HG02798 (cell line): ENCODE results near the gene PHF5A.
"Not testable (repeated sequence)": the region's sequence is repeated elsewhere in the genome, so short reads cannot be mapped to it uniquely, and the experiment has no call there.

Experiments
- ATAC-seq: cut with Tn5 transposase; IDR thresholded peaks from one replicate; pipeline ENCODE4 v1.9.1; 2021; ENCODE audit warnings: mild to moderate bottlenecking; ENCODE audit not compliant: unreplicated experiment, poor library complexity

The PHF5A gene

DNA sequence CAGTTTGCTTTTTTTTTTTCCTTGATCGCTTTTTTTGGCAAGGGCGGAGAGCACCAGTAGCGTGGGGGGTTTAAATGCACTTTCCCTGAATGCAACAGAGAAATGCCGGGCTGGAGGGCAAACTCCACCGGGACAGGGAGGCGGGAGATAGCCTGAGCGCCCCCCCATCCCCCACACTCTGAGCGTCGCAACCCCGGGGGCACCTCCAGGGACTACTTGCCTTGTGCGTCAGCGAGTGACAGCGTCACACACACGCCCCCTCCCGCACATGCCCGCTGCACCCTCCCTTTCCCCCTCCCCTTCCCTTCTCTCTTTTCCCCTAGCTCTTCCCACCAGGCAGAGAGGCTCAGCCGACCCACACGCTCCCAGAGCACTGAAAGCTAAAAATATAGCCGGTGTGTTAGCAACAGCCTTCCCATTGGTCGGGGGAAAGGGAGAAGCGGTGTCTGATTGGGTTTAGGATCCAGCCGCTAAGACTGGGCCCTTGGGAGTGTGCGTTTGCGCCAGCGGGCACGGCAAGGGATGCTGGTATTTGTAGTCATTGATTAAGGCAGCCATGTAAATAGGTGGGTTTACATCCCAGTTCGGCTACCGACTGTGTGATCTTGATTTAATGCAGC lies 20.2 kb downstream of the PHF5A start:
- ATAC-seq, result peak; percentile 48

DNA sequence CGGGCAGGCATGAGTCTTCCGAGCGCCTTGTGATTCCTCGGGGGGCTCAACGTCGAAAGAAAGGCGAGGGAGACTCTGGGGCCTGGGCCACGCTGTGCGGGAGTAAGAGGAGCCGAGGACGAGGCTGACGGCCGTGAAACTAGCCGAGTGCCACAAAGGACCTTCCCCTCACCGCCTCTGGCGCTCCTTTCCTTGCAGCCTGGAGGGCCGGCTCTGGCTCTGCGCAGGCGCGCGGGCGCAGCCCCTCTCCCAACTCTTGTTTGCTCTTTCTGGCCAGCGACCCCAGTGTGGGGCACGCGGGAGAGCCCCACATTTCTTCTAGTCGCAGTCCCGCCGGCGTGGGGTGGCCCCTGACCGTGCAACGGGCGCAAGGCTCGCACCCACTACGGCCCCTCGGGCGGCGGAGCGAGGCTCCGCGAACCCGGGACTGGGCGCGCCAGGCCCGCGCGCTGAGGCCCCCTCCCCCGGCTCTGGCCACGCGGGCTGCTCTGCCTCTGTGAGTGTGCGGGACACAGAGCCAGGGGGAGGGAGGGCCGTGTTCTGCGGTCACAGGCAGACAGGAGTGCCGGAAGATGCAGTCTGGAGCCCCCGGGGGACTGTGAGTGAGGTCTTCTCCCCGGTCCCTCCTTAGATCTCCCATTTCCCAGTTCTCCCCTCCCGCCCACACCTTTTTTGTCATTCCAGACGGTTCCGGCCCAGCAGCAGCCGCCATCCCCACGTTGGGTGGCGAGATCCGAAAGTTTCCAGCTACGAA lies 20.9 kb downstream of the PHF5A start:
- no peak for ATAC-seq

DNA sequence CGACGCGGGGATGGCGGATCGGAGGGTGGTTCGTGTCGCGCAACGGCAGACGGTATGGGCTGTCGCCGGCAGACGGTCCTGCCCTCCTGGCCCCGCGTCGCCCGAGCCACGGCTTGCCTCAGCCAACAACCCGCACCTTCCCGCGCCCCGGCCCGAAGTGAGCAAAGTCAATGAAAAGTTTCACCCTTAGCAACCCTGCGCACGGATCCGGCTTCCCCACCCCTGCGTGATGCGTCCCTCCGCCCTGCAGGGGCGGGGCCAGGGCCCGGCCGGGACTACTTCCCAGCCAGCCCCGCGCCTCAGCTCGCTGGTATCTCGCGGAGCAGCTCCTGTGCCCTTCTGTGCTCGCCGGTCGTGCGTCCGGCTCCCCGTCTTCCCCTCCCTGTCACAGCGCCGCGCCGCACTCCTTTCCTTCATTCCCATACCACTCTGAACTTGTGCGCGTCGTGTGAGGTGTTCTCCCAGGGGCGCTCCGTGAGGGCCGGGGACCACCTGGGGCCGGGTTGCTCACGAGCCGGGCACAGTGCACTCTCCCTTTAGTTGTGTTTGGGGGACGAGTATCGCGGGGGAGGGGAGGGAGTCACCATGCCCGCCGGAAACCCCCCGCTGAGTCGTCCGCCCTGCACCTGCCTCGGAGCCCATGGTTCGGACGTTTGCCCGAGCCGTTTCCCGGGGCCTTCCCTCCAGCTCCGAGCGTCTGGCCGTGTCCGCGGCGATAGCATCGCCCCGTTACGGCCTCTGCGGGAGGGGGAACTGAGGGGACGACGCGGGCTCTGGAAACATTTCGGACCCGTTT lies 21.7 kb downstream of the PHF5A start, which contains the start of gene TOB2:
TSS of gene TOB2 (minus strand) at position 163 of the 796 bp plus-strand sequence. CDS start 9,456 bp downstream, outside the sequence.
- peak; percentile 50 for ATAC-seq

DNA sequence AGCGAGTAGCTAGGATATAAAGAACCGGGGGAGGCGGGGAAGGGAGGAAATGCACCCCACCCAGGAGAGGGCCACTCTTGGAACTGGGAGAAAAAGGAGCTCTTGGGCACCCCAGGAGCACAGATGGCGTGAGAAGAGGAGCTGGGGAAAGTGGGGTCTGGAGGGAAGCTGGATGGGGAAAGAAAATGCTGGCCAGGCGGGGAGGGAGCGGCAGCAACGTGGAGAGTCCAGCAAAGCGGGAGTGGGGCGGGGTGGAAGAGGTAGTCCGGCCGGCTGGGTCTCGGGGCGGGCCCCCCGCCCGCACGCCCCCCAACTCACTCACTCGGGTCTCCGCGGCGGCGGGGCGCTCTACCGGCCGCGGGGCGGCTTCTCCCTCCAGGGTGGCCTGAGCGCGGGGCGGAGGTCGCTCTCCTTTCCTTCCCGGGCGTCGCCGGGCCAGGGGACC lies 22.4 kb downstream of the PHF5A start:
- ATAC-seq, result no peak

DNA sequence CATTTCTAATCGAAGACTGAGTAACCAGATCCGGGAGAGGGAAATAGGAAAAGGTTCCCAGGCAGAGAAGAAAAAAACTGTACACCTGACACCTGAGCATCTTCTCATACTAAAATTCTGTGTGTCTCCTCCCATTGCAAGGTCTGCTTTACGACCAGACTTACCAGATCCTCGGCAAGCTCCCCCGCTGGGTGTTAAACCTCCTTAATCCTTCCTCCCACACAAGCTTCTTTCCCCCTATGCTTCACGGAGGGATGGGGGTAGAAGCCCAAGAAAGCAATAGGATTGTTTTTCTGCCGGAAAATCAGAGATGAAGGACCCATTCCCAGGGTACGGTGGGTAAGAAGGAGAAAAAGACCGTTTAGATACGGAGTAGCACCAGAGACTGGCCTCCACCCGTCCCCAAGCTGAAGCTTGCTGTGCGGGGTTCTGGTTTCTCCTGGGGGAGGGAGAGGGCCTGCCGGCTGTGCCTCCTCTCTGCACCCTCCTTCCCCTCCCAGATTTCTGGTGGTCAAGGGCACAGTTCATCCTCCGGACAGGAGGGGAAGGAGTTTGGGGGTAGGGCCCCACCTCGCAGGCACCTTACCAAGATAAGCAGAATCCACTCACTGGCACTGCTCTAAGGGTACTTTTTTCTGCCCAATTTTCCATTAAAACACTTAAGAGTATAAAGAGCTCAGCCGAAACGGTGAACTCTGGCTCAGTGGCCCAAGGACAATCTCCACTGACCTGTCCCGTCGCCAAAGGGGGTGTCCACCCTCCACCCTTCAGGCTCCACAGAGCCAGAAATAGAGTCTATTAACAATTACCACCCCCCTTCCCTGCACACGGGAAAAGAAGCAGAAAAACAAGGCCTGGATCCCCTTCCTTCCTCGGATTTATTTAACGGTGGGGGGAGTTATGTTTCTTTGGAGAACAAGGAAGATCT lies 23.1 kb downstream of the PHF5A start:
- no peak for ATAC-seq

DNA sequence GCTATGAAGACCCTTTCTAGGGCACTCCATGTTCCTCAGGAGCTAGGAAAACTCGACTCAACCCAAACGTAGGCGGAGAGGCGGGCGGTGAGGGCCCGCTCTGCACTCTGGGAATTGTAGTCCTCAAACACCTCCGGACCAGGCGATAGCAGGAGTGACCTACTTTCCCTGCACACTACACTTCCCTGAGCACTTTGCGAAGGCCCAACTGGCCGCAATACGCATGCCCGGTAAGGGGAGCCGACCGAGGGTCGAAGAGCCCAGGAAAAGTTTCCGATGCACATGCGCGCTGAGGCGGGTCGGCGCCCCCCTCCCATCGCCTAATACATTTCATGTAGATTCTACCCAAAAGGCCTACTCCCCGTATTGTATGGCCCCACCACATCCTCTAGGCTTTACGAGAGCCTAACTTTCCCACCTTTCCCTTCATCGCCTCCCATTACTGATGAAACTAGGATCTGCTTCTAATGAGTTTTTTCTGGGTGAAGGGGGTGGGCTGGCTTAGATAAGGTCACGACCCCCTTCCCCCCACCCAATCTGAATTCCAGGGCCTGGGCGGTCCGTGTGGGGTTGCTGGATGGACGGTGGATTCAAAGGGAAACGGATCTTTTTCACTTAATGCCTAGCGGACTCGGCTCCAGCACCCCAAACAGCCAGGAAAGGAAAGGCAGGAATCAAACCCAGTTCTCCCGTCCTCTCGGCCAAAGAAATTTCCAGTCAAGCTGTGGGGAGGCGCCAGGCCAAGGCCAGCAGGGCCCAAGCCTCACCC lies 23.9 kb downstream of the PHF5A start:
- peak; percentile 59 for ATAC-seq

DNA sequence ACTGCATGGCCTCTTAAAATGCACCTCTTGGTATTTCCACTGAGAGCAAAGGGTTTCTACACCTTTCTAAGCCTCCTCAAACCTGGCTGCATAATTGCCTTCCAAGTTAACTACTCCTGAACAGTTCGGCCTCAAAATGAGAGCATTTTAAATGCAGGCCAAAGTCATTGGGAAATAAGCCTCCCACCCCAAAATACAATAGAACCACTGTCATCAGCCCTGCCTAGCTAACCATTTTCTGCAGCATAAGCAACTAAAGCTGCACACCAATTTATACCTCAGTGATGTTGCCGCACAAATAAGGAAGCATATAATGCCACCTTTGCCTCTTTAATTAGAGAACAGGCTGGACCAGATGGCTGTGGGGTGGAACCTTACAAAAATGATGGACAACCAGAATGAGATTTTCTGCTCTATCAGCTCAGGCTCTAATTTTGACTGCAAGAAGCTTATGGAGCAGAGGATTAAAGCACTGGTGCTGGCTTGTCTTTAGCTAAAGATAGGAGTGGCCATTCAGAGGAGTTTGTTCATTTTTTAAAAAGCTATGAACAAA lies 26.2 kb downstream of the PHF5A start:
- ATAC-seq, result no peak

DNA sequence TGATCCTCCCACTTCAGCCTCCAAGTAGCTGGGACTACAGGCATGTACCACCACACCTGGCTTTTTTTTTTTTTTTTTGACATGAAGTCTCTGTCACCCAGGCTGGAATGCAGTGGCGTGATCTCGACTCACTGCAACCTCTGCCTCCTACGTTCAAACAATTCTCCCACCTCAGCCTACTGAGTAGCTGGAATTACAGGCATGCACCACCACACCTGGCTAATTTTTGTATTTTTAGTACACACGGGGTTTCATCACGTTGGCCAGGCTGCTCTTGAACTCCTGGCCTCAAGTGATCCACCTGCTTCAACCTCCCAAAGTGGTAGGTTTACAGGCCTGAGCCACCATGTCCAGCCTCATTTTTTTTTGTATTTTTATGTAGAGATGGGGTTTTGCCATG lies 28.0 kb downstream of the PHF5A start:
- not testable (repeated sequence) for ATAC-seq

DNA sequence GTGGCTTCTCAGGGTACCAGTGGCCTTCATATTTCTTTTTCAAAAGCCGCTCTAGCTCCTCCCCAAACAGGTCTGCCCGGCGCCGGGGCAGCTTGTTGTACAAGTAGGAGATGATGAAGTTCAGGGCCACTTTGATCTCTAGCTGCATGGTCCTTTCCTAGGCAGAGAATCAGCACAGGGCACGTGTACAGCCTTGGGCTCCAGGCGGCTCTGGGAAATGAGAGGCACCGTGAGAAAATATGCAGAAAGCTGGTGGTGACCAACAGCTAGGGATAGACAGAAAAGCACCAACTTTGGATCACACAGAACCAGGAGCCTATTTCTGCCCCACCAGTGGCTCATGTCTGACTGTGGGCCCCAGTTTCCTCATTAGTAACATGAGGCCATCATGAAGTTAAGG lies 31.3 kb downstream of the PHF5A start:
- ATAC-seq, result no peak

DNA sequence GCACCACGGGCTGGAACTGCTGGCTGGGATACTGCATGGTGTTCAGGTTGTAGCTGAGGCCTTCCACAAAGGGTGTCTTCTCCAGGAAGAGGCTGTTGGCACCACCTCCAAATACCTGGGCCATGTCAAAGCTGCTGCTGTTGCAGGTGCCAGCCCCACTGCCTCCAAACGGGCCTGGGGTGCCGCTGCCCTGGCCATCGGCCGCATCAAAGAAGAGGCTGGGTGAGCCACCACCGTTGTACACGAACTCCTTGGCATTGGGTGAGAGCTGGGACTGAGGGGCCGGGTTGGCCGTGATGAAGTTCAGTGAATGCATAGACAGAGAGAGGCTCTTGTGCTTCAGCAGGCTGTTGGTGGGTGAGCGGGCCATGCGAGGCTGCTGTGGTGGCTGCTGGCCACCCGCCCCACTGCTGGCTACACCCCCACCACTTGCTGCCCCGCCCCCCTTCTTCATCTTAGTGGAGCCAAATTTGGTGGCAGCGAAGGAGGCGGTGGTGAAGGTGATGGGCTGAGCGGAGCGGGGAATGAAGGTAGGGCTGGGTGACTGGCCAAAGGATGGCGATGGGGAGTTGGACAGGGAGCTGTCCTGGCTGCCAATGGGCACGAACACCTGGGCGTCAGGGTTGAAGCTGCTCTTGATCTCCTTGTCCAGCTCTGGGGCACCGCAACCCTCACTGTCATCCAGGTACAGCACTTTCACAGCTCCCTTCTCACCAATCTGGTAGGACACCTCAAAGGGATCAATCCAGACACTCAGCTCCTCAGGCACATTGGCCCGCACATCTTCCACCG lies 32.0 kb downstream of the PHF5A start:
- ATAC-seq, result no peak

DNA sequence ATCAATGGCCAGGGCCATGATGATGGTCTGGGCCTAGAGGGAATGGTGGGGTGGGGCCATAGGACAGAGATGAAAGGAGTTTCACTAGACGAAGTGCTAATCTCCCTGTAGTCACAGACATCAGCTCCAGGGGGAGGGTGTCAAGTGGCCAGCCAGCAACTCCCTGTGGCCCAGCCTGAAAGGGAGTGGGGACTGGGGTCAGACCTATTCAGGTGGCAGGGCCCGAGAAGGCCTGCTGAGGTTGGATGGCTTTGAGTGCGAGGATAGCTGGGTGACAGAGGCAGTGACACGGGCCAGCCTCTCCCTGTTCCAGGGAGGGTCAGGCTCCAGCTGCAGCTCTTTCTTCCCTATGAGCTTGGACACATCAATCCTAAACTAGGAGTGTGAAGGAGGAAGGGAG lies 32.9 kb downstream of the PHF5A start:
- ATAC-seq, result no peak

DNA sequence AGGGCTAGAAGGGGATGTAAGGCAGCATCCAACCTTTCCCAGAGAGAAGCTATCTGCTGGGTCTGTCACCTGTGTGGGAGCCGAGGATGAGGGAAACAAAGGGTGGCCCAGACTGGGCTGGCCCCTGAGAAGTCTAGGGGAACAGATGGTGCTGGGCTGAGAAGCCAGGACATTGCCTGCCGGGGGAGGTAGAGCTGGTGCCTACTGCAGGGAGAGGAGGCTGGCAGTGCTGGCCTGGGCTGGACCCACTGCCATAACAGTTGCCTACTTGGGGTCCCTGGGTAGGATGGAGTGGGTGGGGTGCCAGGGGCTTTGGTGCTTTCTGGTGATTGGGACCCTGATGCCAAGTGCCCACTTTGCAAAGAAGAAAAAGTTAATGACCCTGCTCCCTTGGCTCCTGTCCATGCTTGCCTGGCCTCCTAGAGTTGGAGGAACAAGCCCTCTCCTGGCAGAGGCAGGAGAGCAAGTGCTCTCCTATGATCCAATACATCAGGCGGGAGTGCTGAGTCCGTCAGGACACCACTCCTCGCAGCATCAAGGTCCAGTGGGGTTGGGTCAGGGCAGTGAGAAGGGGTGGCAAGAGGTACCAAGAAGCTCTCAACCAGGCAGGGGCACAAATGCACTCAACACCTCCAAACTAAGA lies 34.0 kb downstream of the PHF5A start:
- not testable (repeated sequence) for ATAC-seq

DNA sequence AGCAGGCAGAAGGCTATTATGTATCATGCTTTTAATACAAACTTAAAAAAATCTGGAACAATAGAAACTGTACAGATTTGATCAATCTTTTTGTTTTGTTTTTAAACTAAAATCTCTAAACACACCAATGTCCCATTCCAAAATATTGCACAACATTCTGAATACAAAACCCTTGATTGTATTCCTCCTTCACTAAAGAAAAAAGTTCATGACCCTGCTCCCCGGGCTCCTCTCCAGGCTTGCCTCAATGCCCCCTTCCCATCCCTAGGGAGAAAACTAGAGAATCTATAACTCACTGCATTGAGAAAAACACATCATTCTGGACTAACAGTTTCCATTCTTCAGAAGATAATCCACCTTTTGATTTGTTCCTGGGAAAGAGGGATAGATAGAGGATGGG lies 35.0 kb downstream of the PHF5A start:
- not testable (repeated sequence) for ATAC-seq

DNA sequence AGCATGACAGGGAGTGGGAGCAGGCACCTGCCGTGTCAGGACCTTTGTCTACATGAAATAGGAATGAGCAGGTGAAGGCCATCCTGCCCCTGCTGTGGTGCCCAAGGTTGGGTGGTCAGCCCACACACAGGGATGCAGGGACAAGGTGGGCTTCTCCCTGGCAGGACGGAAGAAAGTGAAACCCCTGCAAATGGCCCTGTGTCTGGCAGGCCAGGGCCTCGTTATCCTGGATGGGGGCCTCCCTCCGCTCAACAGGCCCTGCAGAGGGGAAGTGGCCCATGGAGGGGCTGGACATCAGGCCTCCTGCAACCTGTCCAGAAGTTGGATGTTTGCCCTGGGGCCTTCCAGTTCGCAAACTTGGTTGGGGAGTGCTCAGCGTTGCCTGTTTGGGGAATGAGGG lies 36.8 kb downstream of the PHF5A start:
- ATAC-seq, result no peak

DNA sequence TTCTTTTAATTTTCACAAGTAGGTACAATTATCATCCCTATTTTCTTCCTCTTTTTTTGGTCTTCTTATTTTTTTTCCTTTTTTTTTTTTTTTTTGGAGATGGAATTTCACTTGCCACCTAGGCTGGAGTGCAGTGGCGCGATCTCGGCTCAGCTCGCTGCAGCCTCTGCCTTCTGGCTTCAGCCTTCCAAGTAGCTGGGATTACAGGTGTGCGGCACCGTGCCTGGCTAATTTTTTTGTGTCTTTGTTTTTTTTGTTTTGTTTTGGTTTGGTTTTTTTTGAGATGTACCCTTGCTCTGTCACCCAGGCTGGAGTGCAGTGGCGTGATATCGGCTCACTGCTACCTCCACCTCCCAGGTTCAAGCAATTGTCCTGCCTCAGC lies 38.5 kb downstream of the PHF5A start:
- ATAC-seq, result no peak

DNA sequence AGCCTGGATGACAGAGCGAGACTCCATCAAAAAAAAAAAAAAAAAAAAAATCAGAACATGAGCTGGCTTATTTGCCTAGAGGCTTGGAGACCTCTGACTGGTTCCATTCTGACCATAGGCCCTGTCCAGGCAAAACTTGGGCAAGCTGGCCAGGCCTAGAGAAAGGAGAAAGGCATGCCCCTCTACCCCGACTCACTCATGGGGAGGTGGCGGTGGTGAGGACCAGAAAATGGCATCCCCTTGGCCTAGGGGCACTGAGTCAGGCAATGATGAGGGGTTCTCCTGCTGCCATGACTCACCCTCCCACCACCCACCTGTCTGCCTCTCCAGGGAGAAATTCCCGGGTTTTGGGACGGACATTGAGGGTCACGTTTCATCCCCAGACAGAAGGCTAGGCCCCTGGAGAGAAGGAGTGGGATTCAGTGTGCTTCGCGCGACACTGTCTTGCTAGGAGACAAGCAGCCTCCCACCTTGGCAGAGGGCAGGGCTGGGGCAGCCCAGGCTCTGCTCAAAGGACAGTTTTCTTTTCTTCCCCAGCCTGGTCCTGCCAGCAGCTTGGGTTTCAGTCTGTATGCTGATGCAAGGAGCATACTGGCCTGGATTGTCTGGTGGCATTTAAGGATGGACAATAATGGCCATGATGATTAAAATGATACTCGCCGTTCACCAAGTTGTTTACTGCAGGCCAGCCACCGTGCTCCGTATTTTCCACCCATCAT lies 39.1 kb downstream of the PHF5A start:
- no peak for ATAC-seq

DNA sequence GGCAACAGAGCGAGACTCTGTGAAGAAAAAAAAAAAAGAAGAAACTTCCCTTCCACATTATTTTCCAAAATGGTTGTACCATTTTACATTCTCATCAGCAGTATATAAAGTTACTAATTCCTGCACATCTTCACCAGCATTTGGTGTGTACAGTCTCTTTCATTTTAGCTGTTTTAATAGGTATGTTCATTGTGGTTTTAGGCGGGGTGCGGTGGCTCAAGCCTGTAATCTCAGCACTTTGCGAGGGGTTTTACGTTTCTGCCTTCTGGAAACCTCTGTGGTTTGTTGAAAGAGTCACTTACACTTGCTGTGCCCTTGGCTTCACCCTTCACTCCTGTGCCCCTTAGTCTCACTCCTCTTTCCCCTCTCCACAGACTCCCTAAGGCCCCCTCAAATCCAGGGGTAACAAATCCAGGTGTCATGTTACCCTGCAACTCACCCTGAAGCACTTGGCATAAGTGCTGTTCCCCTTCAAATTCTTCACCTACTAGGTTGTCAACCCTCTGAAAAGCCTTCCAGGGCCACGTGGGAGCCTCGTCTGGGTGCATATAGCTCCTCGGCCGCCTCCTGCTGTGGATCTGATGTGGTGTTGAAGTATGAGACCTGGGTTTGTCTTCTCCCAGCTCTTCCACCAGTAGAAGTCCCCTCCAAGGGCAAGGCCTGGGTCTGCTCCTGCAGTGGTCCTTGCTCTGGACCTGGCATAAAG lies 42.7 kb downstream of the PHF5A start:
- no peak for ATAC-seq
